ENCODE results near the gene TMCC1.

- no peak for TF ChIP-seq EZH2 (IDR thresholded peaks at IDR 0.05; ENCODE audit: borderline replicate concordance, insufficient read depth, low read depth, low read length, poor library complexity, severe bottlenecking)
- TF ChIP-seq, protein P1, sequence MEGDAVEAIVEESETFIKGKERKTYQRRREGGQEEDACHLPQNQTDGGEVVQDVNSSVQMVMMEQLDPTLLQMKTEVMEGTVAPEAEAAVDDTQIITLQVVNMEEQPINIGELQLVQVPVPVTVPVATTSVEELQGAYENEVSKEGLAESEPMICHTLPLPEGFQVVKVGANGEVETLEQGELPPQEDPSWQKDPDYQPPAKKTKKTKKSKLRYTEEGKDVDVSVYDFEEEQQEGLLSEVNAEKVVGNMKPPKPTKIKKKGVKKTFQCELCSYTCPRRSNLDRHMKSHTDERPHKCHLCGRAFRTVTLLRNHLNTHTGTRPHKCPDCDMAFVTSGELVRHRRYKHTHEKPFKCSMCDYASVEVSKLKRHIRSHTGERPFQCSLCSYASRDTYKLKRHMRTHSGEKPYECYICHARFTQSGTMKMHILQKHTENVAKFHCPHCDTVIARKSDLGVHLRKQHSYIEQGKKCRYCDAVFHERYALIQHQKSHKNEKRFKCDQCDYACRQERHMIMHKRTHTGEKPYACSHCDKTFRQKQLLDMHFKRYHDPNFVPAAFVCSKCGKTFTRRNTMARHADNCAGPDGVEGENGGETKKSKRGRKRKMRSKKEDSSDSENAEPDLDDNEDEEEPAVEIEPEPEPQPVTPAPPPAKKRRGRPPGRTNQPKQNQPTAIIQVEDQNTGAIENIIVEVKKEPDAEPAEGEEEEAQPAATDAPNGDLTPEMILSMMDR (IDR thresholded peaks at IDR 0.05) = no peak
Measured at GRCh38 chr3:129855170-129855831, 38.2 kb downstream of the TMCC1 start.

Measured in B cell (primary cell).